Stomach (tissue), 9 donors: Measurements from ENCODE around the gene SMCP. TPM values are rescaled to one million over a fixed set of nuclear protein-coding genes. Genes with fewer than 3 reads are reported as not detected.

Source experiments
- DNase-seq, 2 donors: peaks; one replicate each; pipeline versions ENCODE4 v3.0.0 to v3.0.0-alpha.2; 2013 to 2019
- H3K27ac ChIP-seq, 5 donors: fragments of 200-600 bp in 4 of 5; sonication (generic) in 4 of 5; one replicate each; pipeline ENCODE4 v1.5.1; 2013 to 2019; ENCODE audit warnings: mild to moderate bottlenecking in 1 of 5, moderate library complexity in 1 of 5
- H3K27me3 ChIP-seq, 3 donors: fragments of 200-600 bp; sonication (generic); one replicate each; pipeline ENCODE4 v1.5.1; 2017 to 2019; ENCODE audit warnings: mixed run types in 1 of 3
- H3K36me3 ChIP-seq, 4 donors: fragments of 200-600 bp; sonication (generic); 1 replicate in 3 of 4; 2 replicates in 1 of 4; pipeline ENCODE4 v1.5.1; 2016 to 2019
- H3K4me1 ChIP-seq, 4 donors: fragments of 200-600 bp; sonication (generic); one replicate each; pipeline ENCODE4 v1.5.1; 2016 to 2019
- H3K4me3 ChIP-seq, 4 donors: fragments of 200-600 bp; sonication (generic) in 3 of 4; one replicate each; pipeline ENCODE4 v1.5.1; 2016 to 2019; ENCODE audit warnings: mild to moderate bottlenecking in 1 of 4
- H3K9me3 ChIP-seq, 4 donors: fragments of 200-600 bp; sonication (generic); one replicate each; pipeline ENCODE4 v1.5.1; 2016 to 2019
- EP300 ChIP-seq: sonication (generic); formaldehyde crosslinking; IDR thresholded peaks from one replicate; pipeline ENCODE4 v1.6.1; 2017; ENCODE audit warnings: antibody characterized with exemption
- POLR2A ChIP-seq, 4 donors: fragments of 450-650 bp; IDR thresholded peaks; one replicate each; pipeline ENCODE4 v1.6.1; 2016; ENCODE audit warnings: antibody characterized with exemption in 4 of 4, control low read depth in 2 of 4, mild to moderate bottlenecking in 1 of 4, moderate library complexity in 1 of 4
- POLR2AphosphoS5 ChIP-seq, 3 donors: sonication (generic); formaldehyde crosslinking; IDR thresholded peaks; one replicate each; pipeline ENCODE4 v1.6.1; 2016; ENCODE audit warnings: antibody characterized with exemption in 3 of 3
- WGBS, 5 donors: extraction: QIAGEN DNeasy Blood & Tissue Kit in 3 of 5; methylation state at CpG; one replicate each; pipeline versions ENCODE4 v1.1.5 to v1.1.7; 2013 to 2018; 5-methylcytosine and 5-hydroxymethylcytosine counted together
- intact Hi-C: fragments of 100-400 bp; cut with DNase I; formaldehyde crosslinking; loops from one replicate; pipeline ENCODE4 v1.15.1; 2023; ENCODE audit warnings: low total_unique reads
- polyA plus RNA-seq, 3 donors: library from polyadenylated mRNA; stranded (reverse); fragments of 200-250 nt; gene quantifications; one replicate each; pipeline ENCODE4 v1.2.3, GENCODE V29; 2013
- total RNA-seq, 5 donors: library from RNA; depleted of rRNA; stranded (reverse); fragments of >200 nt; gene quantifications; one replicate each; pipeline versions ENCODE4 v1.1.0 to v1.2.3, GENCODE V29; 2014 to 2016
- TF ChIP-seq, protein P1 (sequence below), 7 experiments: fragments of 450-650 bp in 4 of 7; fragments of 200-600 bp in 3 of 7; sonication (generic) in 3 of 7; IDR thresholded peaks; one replicate each; pipeline ENCODE4 v1.5.1; 2016 to 2019; ENCODE audit warnings: antibody characterized with exemption in 7 of 7, control low read depth in 2 of 7, mild to moderate bottlenecking in 1 of 7
- donor health status: healthy with polysubstance abuse.
- donor health status: Bipolar disorder and iron deficiency.
- donor health status: healthy.

Gene SMCP
- total and polyA plus RNA-seq, 8 donors, result not detected

DNA sequence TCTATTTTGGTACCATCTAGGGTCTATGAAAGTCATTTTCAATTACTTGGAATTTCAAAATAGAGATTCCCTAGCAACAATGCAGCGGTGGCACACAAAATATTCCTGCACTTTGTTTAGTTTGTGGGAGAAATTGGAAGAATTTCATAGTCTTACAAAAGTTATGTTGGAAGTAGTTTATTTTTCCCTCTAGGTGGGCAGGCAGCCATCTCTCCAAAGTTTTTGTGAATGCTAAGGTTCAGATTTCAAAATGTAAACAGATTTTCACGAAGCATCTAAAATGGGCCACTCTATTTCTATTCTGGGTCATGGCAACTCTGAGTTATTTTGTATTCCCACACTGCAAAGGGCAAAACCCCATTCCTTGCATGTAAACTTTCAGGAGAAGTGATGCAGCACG is 8.0 kb downstream of the SMCP start:
- Histone ChIP-seq H3K36me3 (no peaks in the 10 kb centered on the region), H3K4me1 (no peaks in the 10 kb centered on the region), H3K27ac (no peak overlapping the region), H3K27me3 (no peaks in the 10 kb centered on the region), H3K9me3 (peaks cover 0 to 4% (median 0%) of the 10 kb centered on the region in 4 donors), H3K4me3 (no peak overlapping the region)
- WGBS, 5 donors, result 27 to 44% (median 33%) methylated on average over 3 of the region's 3 CpGs
- peak in 1 of 2 donors; percentile 19 for DNase-seq
- intact Hi-C loops, result no loop called here
- TF ChIP-seq POLR2A (IDR thresholded peaks at IDR 0.05), result no peak
- no peak for TF ChIP-seq POLR2AphosphoS5 (IDR thresholded peaks at IDR 0.05)
- TF ChIP-seq EP300, result no peak
- TF ChIP-seq, protein P1, sequence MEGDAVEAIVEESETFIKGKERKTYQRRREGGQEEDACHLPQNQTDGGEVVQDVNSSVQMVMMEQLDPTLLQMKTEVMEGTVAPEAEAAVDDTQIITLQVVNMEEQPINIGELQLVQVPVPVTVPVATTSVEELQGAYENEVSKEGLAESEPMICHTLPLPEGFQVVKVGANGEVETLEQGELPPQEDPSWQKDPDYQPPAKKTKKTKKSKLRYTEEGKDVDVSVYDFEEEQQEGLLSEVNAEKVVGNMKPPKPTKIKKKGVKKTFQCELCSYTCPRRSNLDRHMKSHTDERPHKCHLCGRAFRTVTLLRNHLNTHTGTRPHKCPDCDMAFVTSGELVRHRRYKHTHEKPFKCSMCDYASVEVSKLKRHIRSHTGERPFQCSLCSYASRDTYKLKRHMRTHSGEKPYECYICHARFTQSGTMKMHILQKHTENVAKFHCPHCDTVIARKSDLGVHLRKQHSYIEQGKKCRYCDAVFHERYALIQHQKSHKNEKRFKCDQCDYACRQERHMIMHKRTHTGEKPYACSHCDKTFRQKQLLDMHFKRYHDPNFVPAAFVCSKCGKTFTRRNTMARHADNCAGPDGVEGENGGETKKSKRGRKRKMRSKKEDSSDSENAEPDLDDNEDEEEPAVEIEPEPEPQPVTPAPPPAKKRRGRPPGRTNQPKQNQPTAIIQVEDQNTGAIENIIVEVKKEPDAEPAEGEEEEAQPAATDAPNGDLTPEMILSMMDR (IDR thresholded peaks at IDR 0.05), result no peak

DNA sequence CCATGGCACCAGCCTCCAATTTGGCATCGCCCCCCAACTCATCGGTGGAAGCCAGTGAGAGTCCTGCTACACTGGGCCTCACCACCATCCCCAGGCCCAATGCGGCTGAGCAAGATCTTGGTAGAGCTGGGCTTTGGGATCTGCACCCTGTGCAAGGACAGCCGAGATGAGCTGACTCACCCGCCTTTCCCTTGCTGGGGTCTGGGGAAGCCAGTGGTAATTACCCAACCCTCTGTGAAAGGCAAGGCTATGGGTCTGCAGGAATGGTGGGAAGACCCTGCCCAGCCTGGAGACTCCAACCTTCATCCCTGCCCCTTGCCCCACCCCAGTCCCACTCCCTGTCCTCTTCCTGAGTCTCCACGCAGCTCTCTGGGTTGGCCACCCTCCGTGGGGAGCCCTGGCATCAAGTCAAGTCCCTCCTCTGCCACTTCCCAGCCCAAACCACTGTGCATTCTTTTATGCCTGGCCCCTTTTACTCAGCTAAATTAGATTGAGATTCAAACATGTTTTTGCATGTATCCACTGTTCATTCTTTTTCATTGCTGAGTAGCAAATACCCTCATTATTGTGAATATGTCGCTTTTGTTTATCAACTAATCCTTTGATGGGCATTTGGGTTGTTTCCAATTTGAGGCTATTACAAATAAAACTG is 8.8 kb downstream of the SMCP start:
- H3K27ac ChIP-seq, result no peak overlapping the region
- peaks cover 0 to 4% (median 0%) of the 10 kb centered on the region in 4 donors for H3K9me3 ChIP-seq
- H3K4me1 ChIP-seq, result no peaks in the 10 kb centered on the region
- no peak for DNase-seq
- no peak overlapping the region for H3K4me3 ChIP-seq
- TF ChIP-seq POLR2AphosphoS5 (IDR thresholded peaks at IDR 0.05) (no peak), EP300 (no peak), POLR2A (IDR thresholded peaks at IDR 0.05) (no peak)
- TF ChIP-seq, protein P1 (IDR thresholded peaks at IDR 0.05), result no peak
- H3K27me3 ChIP-seq, result no peaks in the 10 kb centered on the region
- intact Hi-C loops, result no loop called here
- H3K36me3 ChIP-seq, result no peaks in the 10 kb centered on the region
- WGBS, 5 donors, result 66 to 72% (median 70%) methylated on average over 7 to 8 of the region's 8 CpGs

GRCh38 chr1:152888126-152888525 is 10.0 kb downstream of the SMCP start:
- no peaks in the 10 kb centered on the region for H3K4me1 ChIP-seq
- no peak for DNase-seq
- WGBS, 5 donors, result 79 to 90% (median 85%) methylated on average over 1 of the region's 1 CpG
- no peak overlapping the region for H3K27ac ChIP-seq
- intact Hi-C loops, result no loop called here
- no peak overlapping the region for H3K4me3 ChIP-seq
- no peaks in the 10 kb centered on the region for H3K36me3 ChIP-seq
- H3K27me3 ChIP-seq, result no peaks in the 10 kb centered on the region
- H3K9me3 ChIP-seq, result peaks cover 0 to 4% (median 0%) of the 10 kb centered on the region in 4 donors
- TF ChIP-seq POLR2A (IDR thresholded peaks at IDR 0.05) (no peak), POLR2AphosphoS5 (IDR thresholded peaks at IDR 0.05) (no peak)

- Histone ChIP-seq H3K36me3 (no peaks in the 10 kb centered on the region), H3K27ac (no peak overlapping the region), H3K4me3 (no peak overlapping the region), H3K4me1 (no peaks in the 10 kb centered on the region), H3K9me3 (no peaks in the 10 kb centered on the region), H3K27me3 (peaks cover 0 to 12% (median 0%) of the 10 kb centered on the region in 3 donors)
- DNase-seq, result no peak
- intact Hi-C loops, result no loop called here
- 72 to 82% (median 78%) methylated on average over 4 of the region's 4 CpGs for WGBS, 5 donors
- TF ChIP-seq EP300 (no peak), POLR2A (IDR thresholded peaks at IDR 0.05) (no peak), POLR2AphosphoS5 (IDR thresholded peaks at IDR 0.05) (no peak)
- TF ChIP-seq, protein P1 (IDR thresholded peaks at IDR 0.05), result no peak
Measured at GRCh38 chr1:152899027-152899426, 20.9 kb downstream of the SMCP start.

DNA sequence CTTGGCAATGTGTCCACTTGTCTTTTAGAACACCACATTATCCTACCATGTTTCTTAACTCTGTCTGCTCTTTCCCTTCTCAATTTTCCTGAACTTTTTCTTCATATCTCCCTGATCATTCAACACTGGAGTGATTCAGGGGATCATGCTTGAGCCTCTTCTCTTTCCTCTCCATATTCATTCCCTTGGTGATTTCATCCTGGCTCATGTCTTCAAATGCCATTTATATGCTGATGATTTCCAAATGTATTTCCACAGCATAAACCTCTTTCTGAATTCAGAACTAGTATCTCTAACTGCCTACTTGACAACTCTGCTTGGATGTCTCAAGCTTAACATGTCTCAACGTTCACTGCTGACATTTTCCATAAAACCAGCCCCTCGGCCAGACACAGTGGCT is 21.8 kb downstream of the SMCP start:
- 63 to 77% (median 73%) methylated on average over 2 of the region's 2 CpGs for WGBS, 5 donors
- Histone ChIP-seq H3K36me3 (no peaks in the 10 kb centered on the region), H3K4me3 (no peak overlapping the region), H3K27ac (no peak overlapping the region), H3K9me3 (no peaks in the 10 kb centered on the region), H3K4me1 (no peaks in the 10 kb centered on the region), H3K27me3 (peaks cover 0 to 16% (median 0%) of the 10 kb centered on the region in 3 donors)
- TF ChIP-seq POLR2AphosphoS5 (IDR thresholded peaks at IDR 0.05) (no peak), EP300 (no peak), POLR2A (IDR thresholded peaks at IDR 0.05) (no peak)
- TF ChIP-seq, protein P1 (IDR thresholded peaks at IDR 0.05), result no peak
- intact Hi-C loops, result no loop called here
- DNase-seq, result no peak
